Measurements from ENCODE around the gene SEL1L2. TPM values are rescaled to one million over a fixed set of nuclear protein-coding genes. Genes with fewer than 3 reads are reported as not detected.

The SEL1L2 gene, protein sequence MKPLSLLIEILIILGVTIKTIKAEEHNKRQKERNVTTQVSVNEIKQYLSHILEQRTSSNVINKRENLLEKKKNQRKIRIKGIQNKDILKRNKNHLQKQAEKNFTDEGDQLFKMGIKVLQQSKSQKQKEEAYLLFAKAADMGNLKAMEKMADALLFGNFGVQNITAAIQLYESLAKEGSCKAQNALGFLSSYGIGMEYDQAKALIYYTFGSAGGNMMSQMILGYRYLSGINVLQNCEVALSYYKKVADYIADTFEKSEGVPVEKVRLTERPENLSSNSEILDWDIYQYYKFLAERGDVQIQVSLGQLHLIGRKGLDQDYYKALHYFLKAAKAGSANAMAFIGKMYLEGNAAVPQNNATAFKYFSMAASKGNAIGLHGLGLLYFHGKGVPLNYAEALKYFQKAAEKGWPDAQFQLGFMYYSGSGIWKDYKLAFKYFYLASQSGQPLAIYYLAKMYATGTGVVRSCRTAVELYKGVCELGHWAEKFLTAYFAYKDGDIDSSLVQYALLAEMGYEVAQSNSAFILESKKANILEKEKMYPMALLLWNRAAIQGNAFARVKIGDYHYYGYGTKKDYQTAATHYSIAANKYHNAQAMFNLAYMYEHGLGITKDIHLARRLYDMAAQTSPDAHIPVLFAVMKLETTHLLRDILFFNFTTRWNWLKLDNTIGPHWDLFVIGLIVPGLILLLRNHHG
- not detected for total RNA-seq

GRCh38 chr20:13990465-13990864 is at the start of gene SEL1L2:
Gene SEL1L2 (minus strand): TSS chr20:13990614. CDS start chr20:13990534, 80 bp downstream.
- TF ChIP-seq POLR2AphosphoS5 (IDR thresholded peaks at IDR 0.05; ENCODE audit: insufficient read depth in 1 of 2, low read depth in 1 of 2) (no peak), POLR2A (IDR thresholded peaks at IDR 0.05) (no peak), CTCF (IDR thresholded peaks at IDR 0.05) (no peak)
- no peaks in the 10 kb centered on the region for H3K4me1 ChIP-seq
- intact Hi-C loops (cut with DNase I), result no loop called here
- H3K27ac ChIP-seq, result no peak within 1 kb of the TSS
- no peak within 1 kb of the TSS for H3K4me3 ChIP-seq
- H3K27me3 ChIP-seq, result no peaks in the 10 kb centered on the region
- no peaks in the 10 kb centered on the region for H3K36me3 ChIP-seq
- H3K9me3 ChIP-seq, result no peaks in the 10 kb centered on the region
- DNase-seq (ENCODE audit: extremely low spot score in 2 of 2), result no peak

- no peaks in the 10 kb centered on the region for H3K27me3 ChIP-seq
- no peak overlapping the region for H3K27ac ChIP-seq
- no peaks in the 10 kb centered on the region for H3K4me1 ChIP-seq
- intact Hi-C loops (cut with DNase I), result no loop called here
- TF ChIP-seq CTCF (IDR thresholded peaks at IDR 0.05), result no peak
- TF ChIP-seq POLR2A (IDR thresholded peaks at IDR 0.05), result no peak
- TF ChIP-seq POLR2AphosphoS5 (IDR thresholded peaks at IDR 0.05; ENCODE audit: insufficient read depth in 1 of 2, low read depth in 1 of 2), result no peak
- no peaks in the 10 kb centered on the region for H3K36me3 ChIP-seq
- H3K9me3 ChIP-seq, result no peaks in the 10 kb centered on the region
- no peak overlapping the region for H3K4me3 ChIP-seq
- no peak for DNase-seq (ENCODE audit: extremely low spot score in 2 of 2)
Observed at GRCh38 chr20:14036567-14036966, 46.2 kb upstream of the SEL1L2 start.

DNA sequence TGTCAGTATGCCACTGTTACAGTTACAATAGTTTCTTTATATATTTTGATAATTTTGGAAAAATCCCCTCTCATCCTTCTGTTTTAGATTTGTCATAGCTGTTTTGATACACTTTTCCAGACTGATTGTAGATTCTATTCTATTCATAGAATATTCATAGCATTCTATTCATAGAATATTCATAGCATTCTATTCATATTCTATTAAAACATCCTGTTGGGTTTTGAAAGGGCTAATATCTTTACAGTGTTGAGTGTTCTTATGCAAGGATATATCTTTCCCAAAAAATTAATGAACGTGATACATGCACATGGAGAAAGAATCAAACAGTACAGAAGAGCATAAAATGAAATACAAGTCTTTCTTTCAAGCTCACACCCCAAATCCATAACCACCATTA is 42.9 kb upstream of the SEL1L2 start:
- H3K36me3 ChIP-seq, result no peaks in the 10 kb centered on the region
- H3K27ac ChIP-seq, result no peak overlapping the region
- no peaks in the 10 kb centered on the region for H3K27me3 ChIP-seq
- DNase-seq (ENCODE audit: extremely low spot score in 2 of 2), result no peak
- TF ChIP-seq POLR2AphosphoS5 (IDR thresholded peaks at IDR 0.05; ENCODE audit: insufficient read depth in 1 of 2, low read depth in 1 of 2), result no peak
- H3K9me3 ChIP-seq, result no peaks in the 10 kb centered on the region
- H3K4me3 ChIP-seq, result no peak overlapping the region
- intact Hi-C loops (cut with DNase I), result loop anchor here (5.0 kb wide), 1 partner anchor 904 kb away; no protein-coding TSS in a partner anchor
- no peaks in the 10 kb centered on the region for H3K4me1 ChIP-seq

DNA sequence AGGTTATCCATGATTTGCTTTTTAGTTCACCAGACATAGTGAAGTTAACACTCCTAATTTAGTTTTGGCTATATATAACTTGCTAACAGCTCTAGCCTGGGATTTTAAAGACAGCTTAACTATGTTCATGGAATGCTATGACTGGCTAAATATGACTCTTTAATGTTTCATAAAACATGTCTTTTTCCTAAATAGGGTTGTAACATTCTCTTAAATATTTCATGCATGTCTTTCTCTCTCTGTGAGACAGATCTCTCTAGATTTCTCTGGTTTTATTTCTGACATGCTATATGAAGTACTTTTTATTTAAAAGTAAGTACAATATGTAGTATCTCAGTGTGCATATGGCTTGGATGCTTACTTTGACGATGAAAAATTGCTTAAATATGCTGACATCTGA is 40.6 kb upstream of the SEL1L2 start:
- no peaks in the 10 kb centered on the region for H3K27me3 ChIP-seq
- no peaks in the 10 kb centered on the region for H3K9me3 ChIP-seq
- H3K27ac ChIP-seq, result no peak overlapping the region
- TF ChIP-seq POLR2AphosphoS5 (IDR thresholded peaks at IDR 0.05; ENCODE audit: insufficient read depth in 1 of 2, low read depth in 1 of 2) (no peak), POLR2A (IDR thresholded peaks at IDR 0.05) (no peak), CTCF (IDR thresholded peaks at IDR 0.05) (no peak)
- H3K36me3 ChIP-seq, result peaks cover 0 to 4% of the 10 kb centered on the region in 2 donors
- intact Hi-C loops (cut with DNase I), result loop anchor here (5.0 kb wide), 1 partner anchor 906 kb away; no protein-coding TSS in a partner anchor
- H3K4me3 ChIP-seq, result no peak overlapping the region
- DNase-seq (ENCODE audit: extremely low spot score in 2 of 2), result no peak
- no peaks in the 10 kb centered on the region for H3K4me1 ChIP-seq

GRCh38 chr20:14012671-14013070 is 22.3 kb upstream of the SEL1L2 start:
- no peak overlapping the region for H3K4me3 ChIP-seq
- no peaks in the 10 kb centered on the region for H3K27me3 ChIP-seq
- no peaks in the 10 kb centered on the region for H3K36me3 ChIP-seq
- H3K27ac ChIP-seq, result no peak overlapping the region
- no peaks in the 10 kb centered on the region for H3K4me1 ChIP-seq
- intact Hi-C loops (cut with DNase I), result no loop called here
- TF ChIP-seq CTCF (IDR thresholded peaks at IDR 0.05) (no peak), POLR2A (IDR thresholded peaks at IDR 0.05) (no peak), POLR2AphosphoS5 (IDR thresholded peaks at IDR 0.05; ENCODE audit: insufficient read depth in 1 of 2, low read depth in 1 of 2) (no peak)
- DNase-seq (ENCODE audit: extremely low spot score in 2 of 2), result no peak
- H3K9me3 ChIP-seq, result peaks cover 4% of the 10 kb centered on the region

Data from vagina (tissue), 2 donors.